ENCODE results near the gene IGF2. TPM values are rescaled to one million over a fixed set of nuclear protein-coding genes. Genes with fewer than 3 reads are reported as not detected.

The IGF2 gene
- total and polyA plus RNA-seq, 2 donors (not counting 1 experiment from before 2014, with no cell fraction given): not detected

DNA sequence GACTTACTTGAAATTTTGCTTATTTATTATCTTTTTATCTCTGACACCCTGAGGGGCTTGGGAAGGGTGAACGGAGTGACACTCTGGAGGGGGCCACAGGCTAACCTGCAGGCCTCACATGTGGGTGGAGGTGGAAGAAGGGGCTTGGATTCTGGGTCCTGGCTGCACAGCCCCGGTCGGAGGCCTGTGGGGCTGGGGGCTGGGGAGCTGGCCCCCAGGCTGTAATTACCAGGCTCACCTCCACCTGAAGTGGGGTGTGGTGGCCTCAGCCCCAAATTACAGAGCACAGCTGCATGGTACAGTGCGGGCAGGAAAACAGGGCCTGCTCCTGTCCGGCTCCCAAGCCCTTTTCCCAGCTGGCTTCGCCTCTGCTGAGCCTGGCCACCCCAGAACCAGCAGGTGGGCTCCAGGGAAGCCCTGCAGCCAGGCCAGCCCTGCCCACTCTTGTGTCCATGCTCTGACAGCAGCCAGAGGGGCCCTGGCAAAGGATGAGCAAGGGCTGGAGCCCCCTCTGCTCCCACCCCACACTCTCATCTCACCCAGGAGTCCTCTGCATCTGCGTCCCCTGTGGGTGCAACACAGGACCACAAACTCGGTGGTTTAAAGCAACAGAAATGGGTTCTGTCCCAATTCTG lies 48.0 kb downstream of the IGF2 start:
- POLR2A ChIA-PET: no interaction called here
- H3K4me1 ChIP-seq (ENCODE audit: control insufficient read depth in 2 of 2, insufficient read depth in 2 of 2, low read length in 2 of 2): peaks cover 0 to 2% of the 10 kb centered on the region in 2 donors
- H3K27me3 Mint-ChIP-seq: peaks cover 11% of the 10 kb centered on the region
- intact Hi-C loops (cut with micrococcal nuclease): no loop called here
- no peaks in the 10 kb centered on the region for H4K20me1 ChIP-seq (ENCODE audit: control insufficient read depth, insufficient read depth, low read length, poor library complexity, severe bottlenecking)
- no peak overlapping the region for H3K4me2 ChIP-seq (replicated peaks; ENCODE audit: low read depth, low read length, poor library complexity, severe bottlenecking)
- CTCF ChIA-PET: no interaction called here
- H3K4me1 Mint-ChIP-seq: no peaks in the 10 kb centered on the region
- 83% methylated on average over 8 of the region's 8 CpGs for WGBS (ENCODE audit: insufficient coverage)
- H3K79me2 ChIP-seq (ENCODE audit: control insufficient read depth, insufficient read depth, low read length): no peaks in the 10 kb centered on the region
- no peak overlapping the region for H3K27ac Mint-ChIP-seq
- DNase-seq (no peak), ATAC-seq (ENCODE audit: low read depth) (no peak)
- no peak for TF ChIP-seq EZH2 (IDR thresholded peaks at IDR 0.05; ENCODE audit: borderline replicate concordance, insufficient read depth, low read depth, low read length, poor library complexity, severe bottlenecking)
- TF ChIP-seq, protein P1, sequence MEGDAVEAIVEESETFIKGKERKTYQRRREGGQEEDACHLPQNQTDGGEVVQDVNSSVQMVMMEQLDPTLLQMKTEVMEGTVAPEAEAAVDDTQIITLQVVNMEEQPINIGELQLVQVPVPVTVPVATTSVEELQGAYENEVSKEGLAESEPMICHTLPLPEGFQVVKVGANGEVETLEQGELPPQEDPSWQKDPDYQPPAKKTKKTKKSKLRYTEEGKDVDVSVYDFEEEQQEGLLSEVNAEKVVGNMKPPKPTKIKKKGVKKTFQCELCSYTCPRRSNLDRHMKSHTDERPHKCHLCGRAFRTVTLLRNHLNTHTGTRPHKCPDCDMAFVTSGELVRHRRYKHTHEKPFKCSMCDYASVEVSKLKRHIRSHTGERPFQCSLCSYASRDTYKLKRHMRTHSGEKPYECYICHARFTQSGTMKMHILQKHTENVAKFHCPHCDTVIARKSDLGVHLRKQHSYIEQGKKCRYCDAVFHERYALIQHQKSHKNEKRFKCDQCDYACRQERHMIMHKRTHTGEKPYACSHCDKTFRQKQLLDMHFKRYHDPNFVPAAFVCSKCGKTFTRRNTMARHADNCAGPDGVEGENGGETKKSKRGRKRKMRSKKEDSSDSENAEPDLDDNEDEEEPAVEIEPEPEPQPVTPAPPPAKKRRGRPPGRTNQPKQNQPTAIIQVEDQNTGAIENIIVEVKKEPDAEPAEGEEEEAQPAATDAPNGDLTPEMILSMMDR (IDR thresholded peaks at IDR 0.05): no peak
- H3K36me3 ChIP-seq (replicated peaks in 1 of 2; ENCODE audit: control extremely low read depth in 1 of 2, control insufficient read depth in 1 of 2, extremely low read depth in 1 of 2, insufficient read depth in 2 of 2, low read length in 1 of 2): no peaks in the 10 kb centered on the region
- H3K9ac ChIP-seq (ENCODE audit: low read length): no peak overlapping the region
- H3K4me3 Mint-ChIP-seq: no peak overlapping the region
- peaks cover 0 to 20% (median 0%) of the 10 kb centered on the region in 3 donors for H3K9me3 ChIP-seq (ENCODE audit: control extremely low read depth in 1 of 3, control insufficient read depth in 2 of 3, insufficient read depth in 1 of 3, low read length in 2 of 3)
- H3K4me3 ChIP-seq (ENCODE audit: control extremely low read depth in 1 of 5, extremely low read depth in 1 of 5, insufficient read depth in 1 of 5, low read depth in 2 of 5, low read length in 4 of 5): no peak overlapping the region
- peaks cover 0 to 7% (median 1%) of the 10 kb centered on the region in 4 experiments for H3K27me3 ChIP-seq (replicated peaks in 1 of 4; ENCODE audit: control extremely low read depth in 1 of 4, control insufficient read depth in 3 of 4, insufficient read depth in 4 of 4, low read length in 3 of 4)
- no peak overlapping the region for H3K27ac ChIP-seq (ENCODE audit: low read length in 2 of 2)
- no peak overlapping the region for H2AFZ ChIP-seq (ENCODE audit: insufficient read depth, low read depth, low read length, poor library complexity, severe bottlenecking)
- peaks cover 2% of the 10 kb centered on the region for H3K9me3 Mint-ChIP-seq (ENCODE audit: insufficient read depth)

All from B cell (primary cell).